Hepatocyte (in vitro differentiated cells): ENCODE results near the gene TRIM7.

Source experiments
- CTCF ChIP-seq: fragments of 200-600 bp; sonication (generic); IDR thresholded peaks from 2 replicates; pipeline ENCODE4 v1.5.1; 2016; ENCODE audit warnings: antibody characterized with exemption, mild to moderate bottlenecking; ENCODE audit not compliant: poor library complexity
- EZH2 ChIP-seq: fragments of 200-600 bp; sonication (generic); IDR thresholded peaks from 2 replicates; pipeline ENCODE4 v1.6.1; 2016; ENCODE audit warnings: antibody characterized with exemption, mild to moderate bottlenecking, borderline replicate concordance

DNA sequence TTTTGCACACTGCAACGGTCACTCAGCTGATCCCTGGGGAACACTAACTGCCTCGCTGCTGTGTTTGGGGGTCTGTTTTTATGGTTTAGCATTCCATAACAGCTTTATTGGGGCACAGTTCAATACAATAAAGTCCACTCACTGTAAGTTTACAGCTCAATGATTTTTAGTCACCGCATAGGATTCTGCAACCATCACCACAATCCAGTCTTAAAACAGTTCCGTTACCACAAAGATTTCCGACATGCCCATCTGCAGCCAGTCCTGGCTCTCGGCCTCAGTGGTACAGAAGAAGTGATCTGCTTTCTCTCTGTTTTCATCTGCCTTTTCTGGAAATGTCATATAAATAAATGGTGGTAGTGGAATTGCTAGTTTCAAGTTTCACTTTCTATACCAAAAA lies 34.0 kb downstream of the TRIM7 start:
- no peak for TF ChIP-seq CTCF
- no peak for TF ChIP-seq EZH2
